Lower leg skin (tissue), 3 donors: ENCODE data around the gene PAEP.

Source experiments
- POLR2A ChIP-seq, 2 donors: fragments of 450-650 bp; IDR thresholded peaks; one replicate each; pipeline ENCODE4 v1.6.1; 2016 to 2017; ENCODE audit warnings: antibody characterized with exemption in 2 of 2, mild to moderate bottlenecking in 1 of 2, moderate library complexity in 1 of 2
- TF ChIP-seq, protein P1 (sequence below), 3 donors: fragments of 450-650 bp; IDR thresholded peaks; one replicate each; pipeline ENCODE4 v1.5.1; 2016; ENCODE audit warnings: antibody characterized with exemption in 3 of 3, mild to moderate bottlenecking in 3 of 3, moderate library complexity in 2 of 3

DNA sequence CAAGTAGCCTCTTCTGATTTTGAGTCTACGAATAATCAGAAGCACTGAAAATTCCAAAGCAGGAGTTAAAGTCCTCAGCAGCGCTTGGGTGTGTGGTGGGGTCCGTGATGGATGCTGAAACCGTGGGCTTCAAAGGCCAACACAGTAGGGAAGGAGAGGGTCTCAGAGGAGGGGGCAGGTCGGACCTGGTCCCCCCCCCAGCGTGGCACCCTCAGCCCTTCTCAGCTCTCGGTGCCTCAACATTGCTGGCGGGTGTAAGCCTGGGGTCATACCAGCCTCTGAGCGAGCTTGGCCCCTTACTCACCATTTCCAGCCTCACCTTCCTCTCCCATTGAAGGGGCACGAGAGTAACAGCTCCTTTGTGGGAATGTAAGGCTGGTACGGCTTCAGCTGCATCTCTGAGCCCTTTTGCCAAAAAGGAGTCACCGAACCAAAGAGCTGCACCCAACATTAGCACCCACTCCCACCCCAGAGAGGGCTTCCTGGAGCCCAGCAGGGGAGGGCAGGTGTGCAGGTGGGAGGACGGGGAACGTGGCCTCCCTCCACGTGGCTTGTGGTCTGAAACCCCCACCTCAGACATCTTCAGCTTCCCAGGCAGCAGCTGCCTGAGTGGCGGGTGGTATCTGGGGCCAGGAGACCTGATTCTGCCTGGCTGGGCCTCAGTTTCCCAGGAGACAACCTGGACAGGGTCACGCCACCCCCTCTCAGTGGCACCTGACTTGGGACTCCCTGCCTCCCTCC is 47.0 kb upstream of the PAEP start:
- TF ChIP-seq, protein P1, sequence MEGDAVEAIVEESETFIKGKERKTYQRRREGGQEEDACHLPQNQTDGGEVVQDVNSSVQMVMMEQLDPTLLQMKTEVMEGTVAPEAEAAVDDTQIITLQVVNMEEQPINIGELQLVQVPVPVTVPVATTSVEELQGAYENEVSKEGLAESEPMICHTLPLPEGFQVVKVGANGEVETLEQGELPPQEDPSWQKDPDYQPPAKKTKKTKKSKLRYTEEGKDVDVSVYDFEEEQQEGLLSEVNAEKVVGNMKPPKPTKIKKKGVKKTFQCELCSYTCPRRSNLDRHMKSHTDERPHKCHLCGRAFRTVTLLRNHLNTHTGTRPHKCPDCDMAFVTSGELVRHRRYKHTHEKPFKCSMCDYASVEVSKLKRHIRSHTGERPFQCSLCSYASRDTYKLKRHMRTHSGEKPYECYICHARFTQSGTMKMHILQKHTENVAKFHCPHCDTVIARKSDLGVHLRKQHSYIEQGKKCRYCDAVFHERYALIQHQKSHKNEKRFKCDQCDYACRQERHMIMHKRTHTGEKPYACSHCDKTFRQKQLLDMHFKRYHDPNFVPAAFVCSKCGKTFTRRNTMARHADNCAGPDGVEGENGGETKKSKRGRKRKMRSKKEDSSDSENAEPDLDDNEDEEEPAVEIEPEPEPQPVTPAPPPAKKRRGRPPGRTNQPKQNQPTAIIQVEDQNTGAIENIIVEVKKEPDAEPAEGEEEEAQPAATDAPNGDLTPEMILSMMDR (IDR thresholded peaks at IDR 0.05): no peak
- TF ChIP-seq POLR2A (IDR thresholded peaks at IDR 0.05): no peak
